H1 (cell line): Measurements from ENCODE around the gene TCP11. TPM values are rescaled to one million over a fixed set of nuclear protein-coding genes. Genes with fewer than 3 reads are reported as not detected.

Experiments
- CTCF ChIA-PET: fragments of 300-600 bp; sonication (Branson Sonifier 250); formaldehyde crosslinking; loops from one replicate; lab custom pipeline; 2021; ENCODE audit not compliant: partially characterized antibody; lab: Charles Lee
- POLR2A ChIA-PET: fragments of 300-600 bp; sonication (Branson Sonifier 250); formaldehyde crosslinking; loops from one replicate; lab custom pipeline; 2021; ENCODE audit warnings: inconsistent platforms; ENCODE audit not compliant: partially characterized antibody; lab: Charles Lee
- DNase-seq, 2 experiments: peaks; one replicate each; pipeline versions ENCODE4 v3.0.0 to v3.0.0-alpha.2; 2010 to 2022; ENCODE audit warnings: low spot score in 2 of 2, low read depth in 1 of 2, mixed read lengths in 1 of 2
- FAIRE-seq: peaks from 2 replicates; lab custom pipeline; 2011; peaks lifted over from hg19 to GRCh38; lab: Jason Lieb, UNC
- H2AFZ ChIP-seq: 2 replicates; pipeline ENCODE4 v1.8.1; 2012; ENCODE audit warnings: low read length, inconsistent platforms
- H2AK5ac ChIP-seq: 2 replicates; pipeline ENCODE4 v1.6.1; 2013; ENCODE audit warnings: low read depth, low read length
- H2BK120ac ChIP-seq: replicated peaks from 2 replicates; pipeline ENCODE3; 2013; ENCODE audit warnings: low read depth, low read length, inconsistent platforms
- H2BK12ac ChIP-seq: 2 replicates; pipeline ENCODE4 v1.6.1; 2013; ENCODE audit warnings: low read depth, low read length
- H2BK15ac ChIP-seq: 2 replicates; pipeline ENCODE4 v1.6.1; 2013; ENCODE audit warnings: low read length
- H2BK20ac ChIP-seq: 2 replicates; pipeline ENCODE4 v1.6.1; 2013; ENCODE audit warnings: low read length
- H2BK5ac ChIP-seq: 2 replicates; pipeline ENCODE4 v1.6.1; 2013; ENCODE audit warnings: low read depth, low read length
- H3K14ac ChIP-seq: 2 replicates; pipeline ENCODE4 v1.6.1; 2013; ENCODE audit warnings: inconsistent platforms; ENCODE audit not compliant: insufficient read length
- H3K18ac ChIP-seq: 2 replicates; pipeline ENCODE4 v1.6.1; 2013; ENCODE audit warnings: low read length; ENCODE audit errors: extremely low read depth
- H3K23ac ChIP-seq: 2 replicates; pipeline ENCODE4 v1.6.1; 2013; ENCODE audit warnings: inconsistent platforms; ENCODE audit not compliant: insufficient read length
- H3K23me2 ChIP-seq: 2 replicates; pipeline ENCODE4 v1.6.1; 2013; ENCODE audit warnings: low read depth, low read length
- H3K27ac ChIP-seq: 2 replicates; pipeline ENCODE4 v1.6.1; 2011; ENCODE audit warnings: low read depth, low read length, inconsistent platforms
- H3K27me3 ChIP-seq, 4 experiments: replicated peaks in 1 of 4; 1 replicate in 1 of 4; 2 replicates in 3 of 4; pipeline versions ENCODE4 v1.6.1 to v1.8.1; 2011 to 2013; ENCODE audit warnings: low read length in 3 of 4, mild to moderate bottlenecking in 3 of 4, inconsistent platforms in 2 of 4, mixed read lengths in 2 of 4, moderate library complexity in 1 of 4; ENCODE audit not compliant: control insufficient read depth in 3 of 4, insufficient read depth in 3 of 4; ENCODE audit errors: extremely low read depth in 1 of 4
- H3K36me3 ChIP-seq, 4 experiments: 2 replicates each; pipeline versions ENCODE4 v1.6.1 to v1.8.1; 2011 to 2013; ENCODE audit warnings: mild to moderate bottlenecking in 4 of 4, low read length in 3 of 4, moderate library complexity in 2 of 4, control low read depth in 1 of 4, inconsistent platforms in 1 of 4; ENCODE audit not compliant: insufficient read depth in 4 of 4, control insufficient read depth in 2 of 4
- H3K4ac ChIP-seq: replicated peaks from 2 replicates; pipeline ENCODE3; 2013; ENCODE audit warnings: low read length, low read depth, mixed read lengths, inconsistent platforms; ENCODE audit not compliant: insufficient read length
- H3K4me1 ChIP-seq, 4 experiments: replicated peaks in 1 of 4; 1 replicate in 1 of 4; 2 replicates in 3 of 4; pipeline versions ENCODE4 v1.6.1 to v1.8.1; 2011 to 2013; ENCODE audit warnings: low read length in 3 of 4, inconsistent platforms in 2 of 4, mixed read lengths in 1 of 4; ENCODE audit not compliant: insufficient read depth in 4 of 4, control insufficient read depth in 3 of 4
- H3K4me2 ChIP-seq, 2 experiments: 2 replicates each; pipeline versions ENCODE4 v1.6.1 to v1.8.1; 2011 to 2013; ENCODE audit warnings: low read depth in 2 of 2, low read length in 2 of 2, control low read depth in 1 of 2, inconsistent platforms in 1 of 2, mild to moderate bottlenecking in 1 of 2; ENCODE audit not compliant: insufficient read depth in 1 of 2
- H3K4me3 ChIP-seq, 4 experiments: fragments of 200-600, 300-600 bp in 1 of 4; sonication (generic), shearing (Covaris generic), sonication (Bioruptor Twin) in 1 of 4; 2 replicates each; pipeline versions ENCODE4 v1.5.1 to v1.8.1; 2011 to 2016; ENCODE audit warnings: low read length in 4 of 4, low read depth in 3 of 4, control low read depth in 2 of 4, inconsistent platforms in 2 of 4, mild to moderate bottlenecking in 2 of 4, mixed read lengths in 1 of 4, moderate library complexity in 1 of 4; ENCODE audit not compliant: insufficient read depth in 2 of 4; ENCODE audit errors: extremely low read depth in 1 of 4
- H3K56ac ChIP-seq: replicated peaks from 2 replicates; pipeline ENCODE3; 2013; ENCODE audit warnings: low read depth, mild to moderate bottlenecking, mixed read lengths, low read length, inconsistent platforms; ENCODE audit not compliant: insufficient read length
- H3K79me1 ChIP-seq: 2 replicates; pipeline ENCODE4 v1.6.1; 2013; ENCODE audit warnings: low read depth, low read length, control low read depth
- H3K79me2 ChIP-seq, 2 experiments: 2 replicates each; pipeline versions ENCODE4 v1.6.1 to v1.8.1; 2012 to 2013; ENCODE audit warnings: low read length in 2 of 2, mild to moderate bottlenecking in 2 of 2, inconsistent platforms in 1 of 2; ENCODE audit not compliant: insufficient read depth in 2 of 2, control insufficient read depth in 1 of 2
- H3K9ac ChIP-seq, 4 experiments: replicated peaks in 1 of 4; 1 replicate in 1 of 4; 2 replicates in 3 of 4; pipeline versions ENCODE4 v1.6.1 to v1.8.1; 2011 to 2013; ENCODE audit warnings: low read depth in 3 of 4, low read length in 3 of 4, control low read depth in 2 of 4, mild to moderate bottlenecking in 2 of 4, moderate library complexity in 2 of 4, inconsistent platforms in 1 of 4; ENCODE audit errors: extremely low read depth in 1 of 4
- H3K9me3 ChIP-seq, 2 experiments: 2 replicates each; pipeline versions ENCODE4 v1.6.1 to v1.8.1; 2012 to 2013; ENCODE audit warnings: mild to moderate bottlenecking in 2 of 2, moderate library complexity in 2 of 2, control low read depth in 1 of 2, inconsistent platforms in 1 of 2, low read depth in 1 of 2, low read length in 1 of 2, mixed read lengths in 1 of 2; ENCODE audit not compliant: insufficient read depth in 2 of 2
- H4K20me1 ChIP-seq, 2 experiments: replicated peaks in 1 of 2; 2 replicates each; pipeline versions ENCODE3 to v1.8.1; 2011 to 2013; ENCODE audit warnings: inconsistent platforms in 2 of 2, low read length in 2 of 2, mild to moderate bottlenecking in 1 of 2; ENCODE audit not compliant: insufficient read depth in 2 of 2, control insufficient read depth in 1 of 2
- H4K5ac ChIP-seq: 2 replicates; pipeline ENCODE4 v1.6.1; 2013; ENCODE audit warnings: low read length, low read depth, mixed read lengths, inconsistent platforms; ENCODE audit not compliant: insufficient read length
- H4K8ac ChIP-seq: 2 replicates; pipeline ENCODE4 v1.8.0; 2013; ENCODE audit warnings: mild to moderate bottlenecking, moderate library complexity, low read length, inconsistent platforms; ENCODE audit not compliant: insufficient read depth; ENCODE audit errors: extremely low read depth
- H4K91ac ChIP-seq: replicated peaks from 2 replicates; pipeline ENCODE3; 2013; ENCODE audit warnings: low read length, mixed read lengths, inconsistent platforms; ENCODE audit not compliant: insufficient read length
- CBX8 ChIP-seq: fragments of 300-800, 300-1000 bp; sonication (generic); IDR thresholded peaks from 2 replicates; pipeline ENCODE4 v1.7.1; 2016; ENCODE audit warnings: low read depth, low read length, borderline replicate concordance
- CTBP2 ChIP-seq: IDR thresholded peaks from 2 replicates; pipeline ENCODE4 v1.7.0; 2011; ENCODE audit warnings: borderline replicate concordance, mild to moderate bottlenecking, moderate library complexity, mixed read lengths, low read length; ENCODE audit not compliant: insufficient read depth, insufficient read length
- EGR1 ChIP-seq: IDR thresholded peaks from 2 replicates; pipeline ENCODE4 v1.6.1; 2011; ENCODE audit warnings: low read depth, low read length, borderline replicate concordance
- GABPA ChIP-seq: IDR thresholded peaks from 2 replicates; pipeline ENCODE4 v1.6.1; 2011; ENCODE audit warnings: mild to moderate bottlenecking, low read length, moderate library complexity, borderline replicate concordance; ENCODE audit not compliant: insufficient read depth
- NANOG ChIP-seq: IDR thresholded peaks from 2 replicates; pipeline ENCODE4 v1.6.1; 2011; ENCODE audit warnings: low read length, low read depth, mild to moderate bottlenecking, inconsistent platforms; ENCODE audit not compliant: insufficient read depth, poor library complexity, severe bottlenecking
- SIN3A ChIP-seq, 2 experiments: IDR thresholded peaks in 1 of 2; conservative IDR thresholded peaks in 1 of 2; 2 replicates each; pipeline ENCODE4 v1.6.1; 2011 to 2012; ENCODE audit warnings: low read length in 2 of 2, improper control_type of control experiment in 1 of 2, low read depth in 1 of 2, mild to moderate bottlenecking in 1 of 2
- WGBS, 2 experiments: shearing (Covaris generic) in 1 of 2; methylation state at CpG; one replicate each; pipeline versions ENCODE4 v1.1.6 to v1.1.7; 2013 to 2015; ENCODE audit warnings: low lambda C conversion rate in 2 of 2, mixed read lengths in 2 of 2, inconsistent platforms in 1 of 2, low coverage in 1 of 2, missing lambda C conversion rate in 1 of 2; ENCODE audit not compliant: insufficient replicate concordance in 2 of 2, insufficient coverage in 1 of 2, insufficient read length in 1 of 2; ENCODE audit errors: extremely low coverage in 1 of 2, missing lambda C conversion rate in 1 of 2; 5-methylcytosine and 5-hydroxymethylcytosine counted together
- polyA plus RNA-seq, 7 experiments: library from polyadenylated mRNA; depleted of rRNA in 3 of 7; stranded (reverse) in 5 of 7; unstranded in 2 of 7; fragments of >200 nt in 5 of 7; fragments of 200-250 nt in 2 of 7; gene quantifications; 1 replicate in 5 of 7; 2 replicates in 1 of 7; 4 replicates in 1 of 7; pipeline versions ENCODE4 v1.2.1 to v1.2.3, GENCODE V29; 2011 to 2013; ENCODE audit warnings: missing spikeins in 2 of 7, mixed read lengths in 2 of 7
- total RNA-seq: library from RNA; stranded (reverse); fragmentation: NEBNext Ultra II Directional; extraction: Animal tissue kit (Norgen Biotek cat#: 25700); gene quantifications from 2 replicates; pipeline ENCODE4 v1.2.1, GENCODE V29; 2021

Gene TCP11
- total and polyA plus RNA-seq, 2 of the 8 experiments (the other 6 are each of a cell fraction or from before 2014, with no cell fraction given), result 0.11 TPM; not detected in 1

GRCh38 chr6:35069262-35069661 lies 71.9 kb downstream of the TCP11 start:
- POLR2A ChIA-PET, result interaction anchor here (1.4 kb wide), 1 partner anchor 23 kb away, joined by 3 read pairs; no protein-coding TSS in a partner anchor
- Histone ChIP-seq H4K91ac (no peak overlapping the region), H3K9ac (no peak overlapping the region), H3K4me2 (no peak overlapping the region), H4K8ac (peak overlapping the region; percentile 63; the same call in 1 of the 2 replicates), H3K4me3 (no peak overlapping the region), H2BK20ac (no peak overlapping the region), H2BK120ac (no peak overlapping the region), H4K5ac (no peak overlapping the region), H3K23me2 (no peaks in the 10 kb centered on the region; the same call in 1 of the 2 replicates), H3K27me3 (no peaks in the 10 kb centered on the region), H3K23ac (no peak overlapping the region), H3K9me3 (no peaks in the 10 kb centered on the region), H3K27ac (no peak overlapping the region), H3K14ac (no peak overlapping the region), H3K4me1 (peaks cover 4 to 28% (median 17%) of the 10 kb centered on the region in 4 experiments), H3K36me3 (no peaks in the 10 kb centered on the region; a peak in 1 of 8 replicates), H3K4ac (no peak overlapping the region), H2BK12ac (0 out of 2 replicates have a peak overlapping the region, but pooled peaks have one; percentile 84), H3K18ac (no peak overlapping the region; the same call in 1 of the 2 replicates), H3K79me2 (no peaks in the 10 kb centered on the region), H2BK15ac (no peak overlapping the region), H2AFZ (no peak overlapping the region), H2AK5ac (no peak overlapping the region), H3K56ac (no peak overlapping the region), H3K79me1 (no peaks in the 10 kb centered on the region; the same call in 1 of the 2 replicates), H2BK5ac (peak overlapping the region; percentile 78; the same call in 1 of the 2 replicates), H4K20me1 (no peaks in the 10 kb centered on the region)
- FAIRE-seq (no peak), DNase-seq (no peak)
- TF ChIP-seq GABPA (no peak), CTBP2 (no peak), EGR1 (no peak), SIN3A (conservative IDR thresholded peaks at IDR 0.05 in 1 of 2, IDR thresholded peaks at IDR 0.05 in 1 of 2; ENCODE audit: low read depth in 1 of 2, low read length in 2 of 2) (no peak), NANOG (no peak), CBX8 (no peak)
- CTCF ChIA-PET, result interaction anchor here (0.8 to 3.2 kb wide), 14 partner anchors 9 to 171 kb away, joined by 3 to 9 read pairs (median 4); no protein-coding TSS in a partner anchor
- 75% methylated on average over 2 of the region's 2 CpGs; no CpG with 5 or more reads in 1 of the 2 experiments for WGBS, 2 experiments
